ENCODE measurements around the gene RPP25. TPM values are rescaled to one million over a fixed set of nuclear protein-coding genes. Genes with fewer than 3 reads are reported as not detected.

RPP25 gene
- total RNA-seq, 1 experiment from 2014 or later, result 19.0 TPM

Other genes starting within 250 kb of the RPP25 start
- 11.6 and 15.7 TPM in 2 replicates for gene CYP1A1, start 231.2 kb downstream of the RPP25 start, total RNA-seq (2014; rRNA removed; shearing (Covaris generic); ENCODE audit: low replicate concordance)
- gene CYP1A2, start 207.9 kb downstream of the RPP25 start, total RNA-seq (2014; rRNA removed; shearing (Covaris generic); ENCODE audit: low replicate concordance), result 0.23 TPM in 1 of 2 replicates, not detected in the other
- gene CSK, start 174.7 kb downstream of the RPP25 start, total RNA-seq (2014; rRNA removed; shearing (Covaris generic); ENCODE audit: low replicate concordance), result 42.0 and 57.2 TPM in 2 replicates
- gene LMAN1L, start 143.9 kb downstream of the RPP25 start, total RNA-seq (2014; rRNA removed; shearing (Covaris generic); ENCODE audit: low replicate concordance), result not detected in 2 replicates
- gene CPLX3, start 130.1 kb downstream of the RPP25 start, total RNA-seq (2014; rRNA removed; shearing (Covaris generic); ENCODE audit: low replicate concordance), result not detected in 2 replicates
- 14.5 and 19.5 TPM in 2 replicates for gene ULK3, start 113.6 kb downstream of the RPP25 start, total RNA-seq (2014; rRNA removed; shearing (Covaris generic); ENCODE audit: low replicate concordance)
- 10.7 and 21.6 TPM in 2 replicates for gene SCAMP2, start 83.4 kb downstream of the RPP25 start, total RNA-seq (2014; rRNA removed; shearing (Covaris generic); ENCODE audit: low replicate concordance)
- gene MPI, start 66.7 kb downstream of the RPP25 start, total RNA-seq (2014; rRNA removed; shearing (Covaris generic); ENCODE audit: low replicate concordance), result 32.8 and 42.5 TPM in 2 replicates
- 22.6 and 65.2 TPM in 2 replicates for gene FAM219B, start 49.9 kb downstream of the RPP25 start, total RNA-seq (2014; rRNA removed; shearing (Covaris generic); ENCODE audit: low replicate concordance)
- gene COX5A, start 18.7 kb downstream of the RPP25 start, total RNA-seq (2014; rRNA removed; shearing (Covaris generic); ENCODE audit: low replicate concordance), result 343 and 426 TPM in 2 replicates
- 0.20 and 3.4 TPM in 2 replicates for gene SCAMP5, start 38.8 kb upstream of the RPP25 start, total RNA-seq (2014; rRNA removed; shearing (Covaris generic); ENCODE audit: low replicate concordance)
- gene PPCDC, start 66.8 kb upstream of the RPP25 start, total RNA-seq (2014; rRNA removed; shearing (Covaris generic); ENCODE audit: low replicate concordance), result 10.8 and 31.9 TPM in 2 replicates
- gene C15orf39, start 245.1 kb upstream of the RPP25 start, total RNA-seq (2014; rRNA removed; shearing (Covaris generic); ENCODE audit: low replicate concordance), result 1.8 and 2.8 TPM in 2 replicates